Activated naive CD8-positive, alpha-beta T cell treated with anti-CD3 and anti-CD28 coated beads for 36 hours (primary cell): Measurements from ENCODE around the gene WNK2. TPM values are rescaled to one million over a fixed set of nuclear protein-coding genes. Genes with fewer than 3 reads are reported as not detected.

Experiments
- DNase-seq: peaks from one replicate; pipeline ENCODE4 v3.0.0; 2021
- H3K27ac Mint-ChIP-seq: one replicate; pipeline ENCODE4 v1.8.0; 2022; ENCODE audit warnings: mild to moderate bottlenecking, moderate library complexity, mixed read lengths
- H3K27me3 Mint-ChIP-seq: one replicate; pipeline ENCODE4 v1.8.0; 2022; ENCODE audit warnings: mild to moderate bottlenecking, mixed read lengths
- H3K36me3 Mint-ChIP-seq: one replicate; pipeline ENCODE4 v1.8.0; 2021; ENCODE audit warnings: mild to moderate bottlenecking, mixed read lengths
- H3K4me1 Mint-ChIP-seq: one replicate; pipeline ENCODE4 v1.8.0; 2021; ENCODE audit warnings: mixed read lengths
- H3K4me3 Mint-ChIP-seq: one replicate; pipeline ENCODE4 v1.8.0; 2022; ENCODE audit warnings: mild to moderate bottlenecking, moderate library complexity, mixed read lengths
- H3K9me3 Mint-ChIP-seq: one replicate; pipeline ENCODE4 v1.8.0; 2022; ENCODE audit warnings: mixed read lengths
- total RNA-seq, 2 experiments: library from RNA; stranded (reverse); gene quantifications; one replicate each; pipeline ENCODE4 v1.2.3, GENCODE V29; 2021

The WNK2 gene
- total RNA-seq, 2 experiments from 2014 or later: 0.88 to 0.89 TPM

- no peaks in the 10 kb centered on the region for H3K27me3 Mint-ChIP-seq
- no peaks in the 10 kb centered on the region for H3K9me3 Mint-ChIP-seq
- no peak overlapping the region for H3K27ac Mint-ChIP-seq
- DNase-seq: no peak
- no peaks in the 10 kb centered on the region for H3K36me3 Mint-ChIP-seq
- H3K4me1 Mint-ChIP-seq: no peaks in the 10 kb centered on the region
- no peak overlapping the region for H3K4me3 Mint-ChIP-seq
Measured at GRCh38 chr9:93303258-93303771, 119.4 kb downstream of the WNK2 start.

- Mint-ChIP-seq H3K4me1 (no peaks in the 10 kb centered on the region), H3K27me3 (no peaks in the 10 kb centered on the region), H3K4me3 (no peak overlapping the region), H3K9me3 (no peaks in the 10 kb centered on the region), H3K27ac (no peak overlapping the region), H3K36me3 (no peaks in the 10 kb centered on the region)
- no peak for DNase-seq
Measured at GRCh38 chr9:93303806-93304573, 120.1 kb downstream of the WNK2 start.

- Mint-ChIP-seq H3K27ac (no peak overlapping the region), H3K36me3 (no peaks in the 10 kb centered on the region), H3K4me3 (no peak overlapping the region), H3K9me3 (no peaks in the 10 kb centered on the region), H3K4me1 (no peaks in the 10 kb centered on the region), H3K27me3 (no peaks in the 10 kb centered on the region)
- DNase-seq: no peak
Measured at GRCh38 chr9:93304574-93305496, 120.9 kb downstream of the WNK2 start.

- Mint-ChIP-seq H3K36me3 (no peaks in the 10 kb centered on the region), H3K4me1 (no peaks in the 10 kb centered on the region), H3K9me3 (no peaks in the 10 kb centered on the region), H3K27me3 (no peaks in the 10 kb centered on the region), H3K27ac (no peak overlapping the region), H3K4me3 (no peak overlapping the region)
- DNase-seq: no peak
Measured at GRCh38 chr9:93305497-93306020, 121.6 kb downstream of the WNK2 start.

GRCh38 chr9:93306081-93306480 lies 122.1 kb downstream of the WNK2 start:
- no peaks in the 10 kb centered on the region for H3K27me3 Mint-ChIP-seq
- no peaks in the 10 kb centered on the region for H3K9me3 Mint-ChIP-seq
- H3K4me3 Mint-ChIP-seq: no peak overlapping the region
- no peaks in the 10 kb centered on the region for H3K36me3 Mint-ChIP-seq
- H3K27ac Mint-ChIP-seq: no peak overlapping the region
- DNase-seq: no peak
- H3K4me1 Mint-ChIP-seq: no peaks in the 10 kb centered on the region

- no peaks in the 10 kb centered on the region for H3K9me3 Mint-ChIP-seq
- H3K27ac Mint-ChIP-seq: no peak overlapping the region
- no peaks in the 10 kb centered on the region for H3K36me3 Mint-ChIP-seq
- DNase-seq: no peak
- H3K4me3 Mint-ChIP-seq: no peak overlapping the region
- no peaks in the 10 kb centered on the region for H3K4me1 Mint-ChIP-seq
- no peaks in the 10 kb centered on the region for H3K27me3 Mint-ChIP-seq
Measured at GRCh38 chr9:93306579-93307091, 122.7 kb downstream of the WNK2 start.

GRCh38 chr9:93307468-93308157 lies 123.7 kb downstream of the WNK2 start:
- no peaks in the 10 kb centered on the region for H3K36me3 Mint-ChIP-seq
- H3K27me3 Mint-ChIP-seq: no peaks in the 10 kb centered on the region
- no peaks in the 10 kb centered on the region for H3K4me1 Mint-ChIP-seq
- DNase-seq: no peak
- H3K27ac Mint-ChIP-seq: no peak overlapping the region
- H3K9me3 Mint-ChIP-seq: no peaks in the 10 kb centered on the region
- no peak overlapping the region for H3K4me3 Mint-ChIP-seq

GRCh38 chr9:93308158-93308602 lies 124.2 kb downstream of the WNK2 start:
- no peak overlapping the region for H3K27ac Mint-ChIP-seq
- no peaks in the 10 kb centered on the region for H3K27me3 Mint-ChIP-seq

GRCh38 chr9:93308676-93309075 lies 124.7 kb downstream of the WNK2 start:
- H3K27me3 Mint-ChIP-seq: no peaks in the 10 kb centered on the region
- no peaks in the 10 kb centered on the region for H3K9me3 Mint-ChIP-seq
- no peaks in the 10 kb centered on the region for H3K4me1 Mint-ChIP-seq
- H3K4me3 Mint-ChIP-seq: no peak overlapping the region
- no peaks in the 10 kb centered on the region for H3K36me3 Mint-ChIP-seq
- DNase-seq: no peak
- no peak overlapping the region for H3K27ac Mint-ChIP-seq

More at GRCh38 chr9:93308158-93308602, 124.2 kb downstream of the WNK2 start:
- H3K4me3 Mint-ChIP-seq: no peak overlapping the region
- no peaks in the 10 kb centered on the region for H3K36me3 Mint-ChIP-seq
- no peaks in the 10 kb centered on the region for H3K4me1 Mint-ChIP-seq
- DNase-seq: no peak
- H3K9me3 Mint-ChIP-seq: no peaks in the 10 kb centered on the region

GRCh38 chr9:93309889-93310425 lies 126.0 kb downstream of the WNK2 start:
- Mint-ChIP-seq H3K4me1 (no peaks in the 10 kb centered on the region), H3K27ac (no peak overlapping the region), H3K4me3 (no peak overlapping the region), H3K9me3 (no peaks in the 10 kb centered on the region), H3K36me3 (no peaks in the 10 kb centered on the region), H3K27me3 (no peaks in the 10 kb centered on the region)
- DNase-seq: no peak

GRCh38 chr9:93315118-93315517 lies 131.2 kb downstream of the WNK2 start:
- no peaks in the 10 kb centered on the region for H3K36me3 Mint-ChIP-seq
- H3K27me3 Mint-ChIP-seq: peaks cover 21% of the 10 kb centered on the region
- peaks cover 7% of the 10 kb centered on the region for H3K4me1 Mint-ChIP-seq
- DNase-seq: no peak
- no peaks in the 10 kb centered on the region for H3K9me3 Mint-ChIP-seq
- no peak overlapping the region for H3K4me3 Mint-ChIP-seq
- H3K27ac Mint-ChIP-seq: no peak overlapping the region

GRCh38 chr9:93315960-93316359 lies 132.0 kb downstream of the WNK2 start:
- Mint-ChIP-seq H3K36me3 (no peaks in the 10 kb centered on the region), H3K9me3 (no peaks in the 10 kb centered on the region), H3K27ac (no peak overlapping the region), H3K27me3 (peaks cover 21% of the 10 kb centered on the region), H3K4me1 (peaks cover 7% of the 10 kb centered on the region), H3K4me3 (no peak overlapping the region)
- DNase-seq: no peak

- H3K27ac Mint-ChIP-seq: no peak overlapping the region
- peaks cover 21% of the 10 kb centered on the region for H3K27me3 Mint-ChIP-seq
- peaks cover 7% of the 10 kb centered on the region for H3K4me1 Mint-ChIP-seq
- DNase-seq: no peak
- no peaks in the 10 kb centered on the region for H3K9me3 Mint-ChIP-seq
- no peaks in the 10 kb centered on the region for H3K36me3 Mint-ChIP-seq
- H3K4me3 Mint-ChIP-seq: no peak overlapping the region
Measured at GRCh38 chr9:93316726-93317494, 133.0 kb downstream of the WNK2 start.
